HCEC 1CT (cell line): ENCODE data around the gene TTC39B.
"Not testable (repeated sequence)": the region's sequence is repeated elsewhere in the genome, so short reads cannot be mapped to it uniquely, and the experiment has no call there.

Experiments used
- DNase-seq: peaks from one replicate; pipeline ENCODE4 v3.0.0-alpha.2; 2017

Gene TTC39B

DNA sequence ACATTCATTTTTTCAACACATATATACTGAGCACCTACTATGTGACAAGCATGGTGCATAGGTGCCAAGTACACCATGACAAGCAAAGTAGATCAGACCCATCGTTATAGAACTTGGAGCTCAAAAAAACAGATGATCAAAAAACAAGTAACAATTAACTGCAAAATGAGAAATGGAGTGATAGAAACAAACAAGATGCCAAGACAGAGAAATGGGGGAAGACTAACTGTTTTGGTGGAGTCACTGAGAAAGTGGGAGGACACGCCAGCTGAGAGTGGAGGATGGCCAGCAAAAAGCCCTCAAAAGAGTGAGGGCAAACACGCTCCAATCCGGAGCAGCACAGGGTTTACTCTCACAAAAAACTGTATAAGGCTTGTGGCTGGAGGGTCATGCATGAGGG lies 50.6 kb downstream of the TTC39B start:
- no peak for DNase-seq

DNA sequence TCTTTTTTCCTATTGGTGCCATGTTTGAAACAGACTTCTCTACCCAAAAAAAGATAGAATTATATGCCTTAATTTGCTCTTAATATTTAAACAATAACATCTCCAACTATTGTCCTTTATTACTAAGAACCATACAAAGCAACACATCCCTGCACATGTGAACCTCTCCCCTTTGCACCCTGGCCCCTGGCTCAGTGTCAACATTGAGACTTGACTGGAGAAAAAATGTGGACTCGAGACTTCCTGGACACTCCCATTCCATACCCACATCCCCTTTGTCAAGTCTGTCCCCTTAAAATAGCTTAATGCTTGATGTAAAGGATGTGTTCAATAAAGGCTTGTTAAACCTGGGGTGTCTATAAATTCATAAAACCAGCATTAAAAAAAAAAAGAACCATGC lies 53.2 kb downstream of the TTC39B start:
- no peak for DNase-seq

DNA sequence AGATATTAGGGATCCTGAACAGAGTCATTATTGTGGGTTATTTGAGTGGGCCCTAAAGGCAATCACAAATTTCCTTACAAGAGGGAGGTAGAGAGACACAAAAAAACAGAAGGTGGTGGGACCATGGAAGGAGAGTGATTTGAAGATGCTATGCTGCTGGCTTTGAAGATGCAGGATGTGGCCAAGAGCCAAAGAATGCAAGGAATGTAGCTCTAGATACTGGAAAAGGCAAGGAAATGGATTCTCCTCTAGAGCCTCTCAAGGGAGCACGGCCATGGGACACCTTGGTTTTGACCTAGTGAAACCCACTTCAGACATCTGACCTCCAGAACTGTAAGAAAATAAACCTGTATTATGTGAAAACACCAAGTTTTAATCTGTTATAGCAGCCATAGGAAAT lies 53.8 kb downstream of the TTC39B start:
- peak; percentile 29 for DNase-seq

DNA sequence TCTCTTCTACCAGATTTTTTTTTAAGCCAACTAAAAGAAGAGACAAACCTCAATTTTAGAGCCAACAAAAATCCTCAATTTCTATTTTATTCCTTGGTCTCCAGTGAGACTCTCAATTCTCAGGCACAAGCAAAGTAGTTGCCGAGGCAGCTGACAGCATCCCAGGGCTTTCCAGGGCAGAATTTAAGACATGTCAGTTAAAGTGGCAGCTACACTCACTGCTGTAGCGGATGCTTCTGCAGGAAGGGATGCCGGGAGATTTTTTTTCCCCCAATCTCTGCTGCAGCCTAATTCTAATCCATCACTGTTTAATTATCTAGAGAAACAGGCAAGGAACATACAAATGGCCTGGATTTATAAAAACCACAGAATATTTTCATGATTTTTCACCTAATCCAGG lies 57.0 kb downstream of the TTC39B start:
- peak; percentile 35 for DNase-seq

DNA sequence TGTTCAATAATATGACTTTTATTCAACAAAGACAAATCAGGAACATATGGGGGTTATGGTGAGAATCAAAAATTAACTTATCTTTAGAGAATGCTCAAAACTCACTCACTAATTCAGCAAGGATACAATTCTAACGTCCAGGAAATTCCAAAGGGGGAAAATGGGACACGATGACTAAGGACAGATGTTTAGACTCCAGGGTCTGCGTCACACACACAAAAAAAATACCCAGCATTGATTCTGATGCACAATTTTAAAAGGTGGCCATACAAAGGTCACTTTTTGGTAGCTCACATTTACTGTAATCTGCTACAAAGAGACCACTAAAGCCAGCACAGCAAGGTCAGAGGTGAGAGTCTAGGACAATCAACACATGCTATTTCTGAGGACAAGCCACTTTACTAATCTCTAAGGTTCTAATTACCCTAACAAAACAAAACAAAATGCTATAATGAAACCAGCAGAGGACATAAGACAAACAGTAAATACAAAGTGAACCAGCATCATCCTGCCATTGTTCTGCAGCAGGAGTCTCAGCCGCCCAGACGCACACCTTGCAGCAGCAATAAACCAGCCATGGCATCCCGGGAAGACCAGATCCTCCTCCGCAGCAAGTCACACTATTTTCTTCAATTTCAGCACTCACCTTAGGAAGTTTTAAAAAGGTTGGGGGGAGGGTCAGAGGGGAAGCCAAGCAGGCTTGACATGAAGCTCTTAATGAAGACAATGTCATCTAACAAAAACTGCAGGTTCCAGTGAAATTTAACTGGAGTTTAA lies 57.8 kb downstream of the TTC39B start:
- DNase-seq = peak; percentile 80

DNA sequence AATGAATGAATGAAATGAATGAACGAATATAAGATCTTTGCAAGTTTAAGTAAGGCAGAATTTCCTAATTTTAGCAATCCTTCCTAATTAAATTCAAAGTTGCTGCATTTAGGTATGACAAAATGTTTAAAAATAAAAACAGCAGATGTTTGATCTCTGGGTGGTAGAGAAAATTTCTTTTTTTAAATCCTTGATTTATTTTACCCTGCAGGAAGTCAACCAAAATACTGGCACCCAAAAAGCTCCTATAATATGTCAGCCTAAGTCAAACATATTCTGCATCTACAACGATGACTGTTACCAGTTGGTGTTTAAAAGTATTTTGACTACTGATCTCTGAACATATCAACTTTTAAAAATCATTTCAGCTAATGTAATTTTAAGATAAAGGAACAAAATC lies 58.4 kb downstream of the TTC39B start:
- no peak for DNase-seq

DNA sequence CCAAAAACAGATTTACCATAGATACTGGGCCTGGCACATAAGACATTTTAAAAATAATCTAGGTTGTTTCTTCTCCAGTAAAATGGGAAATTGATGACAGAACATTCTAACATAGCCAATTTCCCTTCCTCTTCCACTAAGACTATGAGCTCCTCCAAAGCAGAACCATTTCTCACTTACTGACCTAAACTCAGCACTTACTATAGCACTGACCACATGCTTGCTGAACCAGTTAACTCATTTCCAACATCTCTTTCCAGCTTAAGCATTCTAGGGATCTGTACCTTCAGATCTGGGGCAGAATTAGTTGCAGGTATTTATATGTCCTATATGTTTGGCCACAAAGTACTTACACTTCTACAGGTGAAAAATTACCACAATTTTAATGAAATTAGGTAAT lies 58.9 kb downstream of the TTC39B start:
- no peak for DNase-seq

DNA sequence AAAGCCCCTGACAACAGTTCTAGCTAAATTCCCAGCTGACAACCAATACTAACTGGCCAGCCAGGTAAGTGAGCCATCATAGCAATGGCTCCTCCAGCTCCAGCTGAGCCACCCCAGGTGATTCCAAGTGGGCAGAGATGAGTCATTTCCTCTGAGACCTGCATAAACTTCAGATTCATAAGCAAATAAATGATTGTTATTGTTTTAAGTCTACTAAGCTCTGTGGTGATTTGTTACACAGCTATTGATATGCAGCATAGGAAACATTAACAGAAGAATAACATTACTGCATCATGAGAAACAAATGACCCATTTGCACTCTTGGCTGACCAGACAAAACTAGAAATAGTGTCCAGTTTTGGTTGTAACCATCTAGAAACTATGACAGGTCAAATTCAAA lies 60.3 kb downstream of the TTC39B start:
- no peak for DNase-seq

DNA sequence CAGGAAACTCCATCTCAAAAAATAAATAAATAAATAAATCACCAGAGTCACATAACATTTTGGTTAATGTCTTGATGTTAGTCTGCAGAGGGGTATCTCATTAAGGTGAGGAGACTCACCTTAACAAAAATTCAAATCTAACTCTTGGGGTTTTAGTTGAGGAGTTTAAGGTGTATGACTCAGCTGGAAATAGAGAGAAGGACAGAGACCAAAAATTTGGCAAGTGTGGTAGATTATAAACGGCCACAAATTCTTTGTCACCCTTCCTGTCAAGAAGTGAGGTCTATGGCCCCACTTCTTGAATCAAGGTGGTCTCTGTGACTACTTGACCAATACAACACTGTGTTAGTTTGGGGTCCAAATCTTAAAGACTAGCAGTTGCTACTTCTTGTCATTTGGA lies 60.8 kb downstream of the TTC39B start:
- no peak for DNase-seq

DNA sequence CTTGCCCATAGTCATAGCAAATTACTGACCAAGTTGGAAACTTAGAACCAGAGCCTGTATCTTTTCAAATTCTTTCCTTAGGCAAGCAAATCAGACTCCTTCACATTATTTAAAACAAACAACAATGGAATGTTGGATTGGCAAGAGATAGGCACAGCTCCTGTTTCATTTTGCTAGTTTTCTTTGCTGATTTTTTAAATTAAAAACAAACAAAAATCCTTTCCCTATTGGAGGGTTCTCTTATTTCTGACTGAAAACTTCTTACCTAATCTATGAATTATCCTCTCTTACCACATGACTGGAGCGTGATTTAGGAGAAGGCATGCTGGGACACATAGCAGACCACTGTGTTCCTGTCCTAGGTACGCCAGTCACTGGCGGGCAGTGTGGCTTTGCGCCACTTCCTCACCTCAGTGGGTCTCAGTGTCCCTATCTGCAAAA lies 63.0 kb downstream of the TTC39B start:
- no peak for DNase-seq

DNA sequence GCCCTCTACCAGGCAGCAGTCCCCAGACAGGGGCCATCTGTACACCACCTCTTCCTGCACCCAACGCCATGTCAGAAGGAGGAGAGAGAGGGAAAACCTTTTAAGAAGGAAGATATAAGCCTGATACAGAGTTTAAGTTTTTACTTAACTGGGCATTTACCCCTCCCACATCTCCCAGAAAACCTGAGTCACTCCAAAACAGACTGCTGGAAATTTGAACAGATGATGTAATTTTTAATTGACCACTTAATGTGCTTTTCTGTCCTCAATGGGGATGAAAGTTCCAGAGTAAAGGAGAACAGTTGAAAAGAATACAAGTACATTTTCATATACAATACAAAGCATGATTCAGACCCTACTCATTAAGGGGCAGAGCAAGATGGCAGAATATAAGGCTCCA lies 63.9 kb downstream of the TTC39B start:
- DNase-seq = peak; percentile 44

DNA sequence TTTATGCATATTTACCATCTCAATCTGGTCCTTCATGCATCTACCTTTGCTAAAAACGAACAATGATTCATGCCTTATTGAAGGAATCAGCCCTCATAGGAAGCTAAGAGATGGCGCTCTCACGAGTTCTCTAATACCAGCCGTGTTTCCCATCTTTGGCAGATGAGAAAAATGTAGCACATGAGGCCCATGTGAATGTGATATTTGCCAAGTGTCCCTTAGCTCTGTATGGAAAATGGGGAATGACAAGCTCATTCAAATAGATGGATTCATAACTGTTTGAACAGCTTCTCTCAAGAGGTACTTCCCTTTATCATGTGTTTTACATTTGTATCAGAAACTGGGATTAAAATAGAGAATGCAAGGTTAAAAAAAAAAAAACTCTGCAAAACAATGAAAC lies 66.1 kb downstream of the TTC39B start:
- DNase-seq = no peak

DNA sequence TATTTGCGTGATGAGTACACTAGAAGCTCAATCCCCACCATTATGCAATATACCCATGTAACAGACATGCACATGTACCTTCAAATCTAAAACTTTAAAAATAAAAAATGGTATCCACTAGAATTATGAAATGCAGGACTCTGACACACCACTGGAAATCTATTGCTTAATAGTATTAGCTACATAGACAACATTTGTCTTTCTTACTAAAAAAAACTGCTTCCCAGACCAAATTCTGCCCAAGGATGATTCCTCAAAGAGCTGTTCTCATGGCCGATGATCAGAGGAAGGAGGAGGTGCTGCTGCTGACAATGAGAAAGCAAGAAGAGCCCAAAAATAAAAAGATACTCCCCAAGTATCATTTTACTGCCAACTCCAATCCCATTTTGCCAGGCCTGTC lies 67.2 kb downstream of the TTC39B start:
- no peak for DNase-seq

DNA sequence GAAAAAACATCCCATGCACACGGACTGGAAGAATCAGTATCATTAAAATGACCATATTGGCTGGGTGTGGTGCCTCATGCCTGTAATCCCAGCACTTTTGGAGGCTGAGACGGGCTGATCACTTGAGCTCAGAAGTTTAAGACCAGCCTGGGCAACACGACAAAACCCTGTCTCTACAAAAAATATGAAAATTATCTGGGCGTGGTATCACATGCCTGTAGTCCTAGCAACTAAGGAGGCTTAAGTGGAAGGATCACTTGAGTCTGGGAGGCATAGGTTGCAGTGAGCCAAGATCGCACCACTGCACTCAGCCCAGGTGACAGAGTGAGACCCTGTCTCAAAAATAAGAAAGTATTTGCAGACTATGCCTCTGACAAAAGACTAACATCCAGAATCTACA lies 68.4 kb downstream of the TTC39B start:
- DNase-seq = no peak

DNA sequence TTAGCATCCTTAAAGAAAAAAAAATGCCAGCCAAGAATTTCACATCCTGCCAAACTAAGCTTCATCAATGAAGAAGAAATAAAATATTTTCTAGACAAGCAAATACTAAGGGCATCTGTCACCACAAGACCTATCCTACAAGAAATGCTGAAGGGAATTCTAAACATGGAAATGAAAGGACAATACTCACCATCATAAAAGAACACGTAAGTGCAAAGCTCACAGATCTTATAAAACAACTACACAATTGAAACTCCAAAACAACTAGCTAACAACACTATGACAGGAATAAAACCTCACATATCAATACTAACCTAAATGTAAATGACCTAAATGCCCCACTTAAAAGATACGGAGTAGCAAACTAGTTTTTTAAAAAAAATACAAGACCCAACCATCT lies 71.4 kb downstream of the TTC39B start:
- DNase-seq = no peak

DNA sequence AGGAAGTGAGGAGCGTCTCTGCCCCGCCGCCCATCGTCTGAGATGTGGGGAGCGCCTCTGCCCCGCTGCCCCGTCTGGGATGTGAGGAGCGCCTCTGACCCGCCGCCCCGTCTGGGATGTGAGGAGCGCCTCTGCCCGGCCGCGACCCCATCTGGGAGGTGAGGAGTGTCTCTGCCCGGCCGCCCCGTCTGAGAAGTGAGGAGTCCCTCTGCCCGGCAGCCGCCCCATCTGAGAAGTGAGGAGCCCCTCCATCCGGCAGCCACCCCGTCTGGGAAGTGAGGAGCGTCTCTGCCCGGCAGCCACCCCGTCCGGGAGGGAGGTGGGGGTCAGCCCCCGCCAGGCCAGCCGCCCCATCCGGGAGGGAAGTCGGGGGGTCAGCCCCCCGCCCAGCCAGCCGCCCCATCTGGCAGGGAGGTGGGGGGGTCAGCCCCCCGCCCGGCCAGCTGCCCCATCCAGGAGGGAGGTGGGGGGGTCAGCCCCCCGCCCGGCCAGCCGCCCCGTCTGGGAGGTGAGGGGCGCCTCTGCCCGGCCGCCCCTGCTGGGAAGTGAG lies 73.0 kb downstream of the TTC39B start:
- DNase-seq = not testable (repeated sequence)

DNA sequence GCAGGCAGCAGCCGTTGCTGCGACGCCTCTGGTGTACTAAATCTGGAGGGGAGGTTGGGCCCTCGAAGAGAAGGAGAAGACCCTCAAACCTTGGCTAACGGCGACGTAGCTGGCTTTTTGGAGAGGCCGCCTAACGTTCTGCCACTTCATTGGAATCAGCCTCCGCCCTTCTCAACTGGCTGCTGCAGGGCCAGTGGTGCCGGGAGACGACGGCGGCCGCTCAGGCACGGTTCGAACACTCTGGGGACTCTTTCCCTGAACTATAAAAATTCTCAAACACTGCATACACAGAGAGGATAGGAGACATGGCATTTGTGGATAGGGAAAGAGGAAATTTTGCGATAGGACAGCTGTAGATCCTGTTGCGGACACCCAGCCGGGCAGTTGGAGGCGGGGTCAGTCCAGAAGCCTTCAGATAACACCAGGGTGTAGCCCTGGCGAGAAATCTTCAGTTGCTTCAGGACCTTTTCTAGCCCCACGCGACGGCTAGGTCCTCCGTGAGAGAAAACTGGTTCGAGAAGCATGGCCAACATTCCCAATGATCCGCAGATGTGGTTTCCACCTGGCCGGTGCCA lies 74.2 kb downstream of the TTC39B start:
- DNase-seq = not testable (repeated sequence)

DNA sequence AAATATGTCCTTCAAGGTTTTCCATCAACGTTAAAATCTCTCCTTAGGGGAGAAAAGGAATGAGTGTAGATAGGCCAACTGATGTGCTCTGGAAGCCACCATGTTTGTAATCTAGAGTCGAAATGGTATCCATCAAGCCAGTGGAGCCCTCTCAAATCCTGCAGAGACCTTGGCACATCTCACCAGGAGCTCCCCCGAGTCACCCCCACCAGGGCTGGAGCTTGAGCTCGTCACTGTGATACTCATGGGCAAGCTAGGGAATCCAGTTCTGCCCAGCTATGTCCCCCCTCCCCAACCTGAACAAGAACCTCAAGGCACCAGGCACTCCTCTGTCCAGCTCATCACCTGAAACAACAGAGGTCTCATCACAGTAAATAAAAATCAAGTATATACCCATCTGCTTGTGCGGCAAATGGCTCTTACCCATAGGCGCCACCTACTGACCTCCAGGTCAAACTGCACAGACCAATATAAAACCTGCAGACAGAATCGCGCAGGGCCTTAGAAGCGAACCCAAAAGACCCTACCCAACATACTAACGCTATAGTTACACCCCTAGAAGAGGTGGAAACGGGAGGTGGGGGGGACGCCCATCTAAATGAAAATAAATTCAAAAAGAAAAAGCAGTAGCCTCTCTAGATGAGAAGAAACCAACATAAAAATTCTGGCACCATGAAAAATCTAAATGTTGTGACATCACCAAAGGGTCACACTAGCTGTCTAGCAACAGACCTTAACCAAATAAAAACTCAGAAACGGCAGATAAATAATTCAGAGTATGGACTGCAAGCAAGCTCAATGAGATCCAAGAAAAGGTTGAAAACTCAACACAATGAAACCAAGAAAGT lies 75.0 kb downstream of the TTC39B start:
- DNase-seq = no peak

DNA sequence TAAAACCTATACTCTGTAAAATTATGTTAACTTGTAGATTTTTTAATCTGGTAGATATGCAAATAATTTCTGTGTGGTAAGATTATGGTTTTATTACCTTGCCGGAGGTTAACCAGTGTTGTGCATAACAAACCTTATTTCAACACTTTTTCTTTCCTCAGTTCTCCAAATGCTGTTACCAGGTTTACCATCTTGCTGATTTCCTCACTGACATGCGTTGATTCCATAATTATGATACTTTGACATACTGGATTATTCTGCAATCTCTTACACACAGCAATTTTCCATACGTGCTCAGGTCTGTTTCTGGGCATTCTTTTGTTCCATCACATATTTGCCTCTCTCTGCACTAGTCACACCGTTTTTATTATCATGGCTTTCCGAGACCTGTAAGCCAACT lies 77.6 kb downstream of the TTC39B start:
- no peak for DNase-seq

DNA sequence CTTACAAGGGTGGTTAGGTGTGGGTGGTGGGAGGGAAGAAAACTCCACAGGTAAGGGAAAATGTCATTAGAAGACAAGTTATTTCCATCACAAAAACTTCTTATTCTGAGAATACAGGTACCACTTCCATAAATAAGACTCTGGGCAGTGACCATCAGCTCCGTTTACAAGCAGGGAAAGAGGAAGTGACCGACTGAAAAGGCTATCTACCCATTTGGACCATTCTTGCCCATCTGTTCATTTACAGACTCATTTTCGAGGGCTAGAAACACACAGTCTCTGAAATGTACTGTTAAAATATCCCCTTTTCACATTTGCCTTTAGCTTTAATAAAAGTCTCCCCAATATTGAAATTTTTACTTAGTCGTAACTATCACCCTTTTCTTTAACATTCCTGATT lies 79.5 kb downstream of the TTC39B start:
- DNase-seq = no peak

DNA sequence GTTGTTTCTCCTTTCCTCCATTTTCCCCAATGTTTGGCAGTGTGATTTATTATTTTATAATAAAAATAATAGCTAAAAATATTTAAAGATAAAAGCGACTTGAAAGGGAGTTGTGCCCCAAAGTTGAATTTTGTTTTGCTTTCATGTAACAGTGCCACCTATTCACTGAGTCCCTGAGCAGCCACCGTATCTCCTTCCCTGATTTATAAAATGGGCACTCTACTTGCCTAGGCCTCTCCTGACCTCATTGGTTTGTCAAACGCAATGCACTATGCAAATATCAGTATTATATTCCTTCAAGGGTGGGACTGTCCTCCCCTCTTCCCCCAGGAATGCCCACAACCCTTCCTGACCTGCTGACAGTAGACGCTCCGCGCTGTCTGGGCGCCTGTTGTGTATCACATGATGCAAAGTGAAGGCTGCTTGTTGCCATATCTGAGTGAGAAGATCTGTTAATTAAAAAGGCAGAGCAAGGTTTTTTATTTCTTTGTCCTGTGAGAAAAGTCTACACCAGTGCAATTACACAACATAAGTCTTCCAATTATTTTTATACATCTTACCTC lies 81.4 kb downstream of the TTC39B start:
- DNase-seq = no peak

DNA sequence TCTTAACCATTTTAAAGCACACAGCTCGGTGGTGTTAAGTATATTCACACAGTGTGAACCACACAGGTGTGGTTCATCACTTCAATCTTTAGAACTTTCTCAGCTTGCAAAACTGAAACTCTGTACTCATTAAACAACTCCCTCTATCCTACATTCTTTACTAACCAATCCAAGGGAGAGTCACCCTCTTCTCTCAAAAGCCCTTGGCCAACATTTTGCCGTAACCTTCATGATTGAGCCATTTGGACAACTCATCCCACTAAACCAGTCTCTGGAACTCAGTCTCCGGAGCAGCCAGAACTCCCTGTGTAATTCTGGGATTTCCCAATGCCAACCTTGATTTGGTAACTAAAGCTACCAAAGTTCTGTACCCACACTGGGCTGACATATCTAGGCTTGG lies 84.7 kb downstream of the TTC39B start:
- DNase-seq = no peak

DNA sequence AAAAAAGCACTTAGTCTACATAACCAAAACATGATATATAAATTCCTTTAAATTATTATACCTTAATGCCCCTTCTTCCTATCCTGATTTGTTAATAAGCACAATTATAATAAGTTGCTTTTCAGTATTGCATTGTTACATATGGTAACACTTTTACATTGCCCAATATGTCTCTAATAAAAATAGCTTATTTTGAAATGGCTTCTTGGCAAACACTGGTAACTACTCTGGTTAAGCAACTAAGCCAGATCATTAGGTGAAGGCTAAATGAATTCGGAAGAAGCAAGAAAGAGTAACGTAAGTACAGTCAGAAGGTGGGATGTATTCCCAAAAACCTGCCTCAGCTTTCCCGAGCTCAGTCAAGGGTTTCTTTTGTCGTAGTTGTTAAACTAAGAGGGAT lies 85.3 kb downstream of the TTC39B start:
- peak; percentile 36 for DNase-seq
